MCF 10A (cell line): ENCODE results near the gene IFT25. TPM values are rescaled to one million over a fixed set of nuclear protein-coding genes. Genes with fewer than 3 reads are reported as not detected.
"Not testable (repeated sequence)": the region's sequence is repeated elsewhere in the genome, so short reads cannot be mapped to it uniquely, and the experiment has no call there.

Source experiments
- BruUV-seq: library from RNA; stranded (reverse); fragments of 400-500 nt; replicated peaks from 2 replicates; lab custom pipeline; 2021; lab: Mats Ljungman, UMichigan
- CTCF ChIA-PET: fragments of 300-600 bp; sonication (Branson Sonifier 250); formaldehyde crosslinking; extraction: SDS; loops from one replicate; lab custom pipeline; 2021; ENCODE audit warnings: antibody characterized with exemption, inconsistent platforms; lab: Yijun Ruan, JAX
- POLR2A ChIA-PET: fragments of 300-600, 350-650 bp; sonication (Branson Sonifier 250); formaldehyde crosslinking; extraction: SDS; loops from one replicate; lab custom pipeline; 2020; ENCODE audit warnings: antibody characterized with exemption, inconsistent platforms; lab: Yijun Ruan, JAX
- DNase-seq: peaks from one replicate; pipeline ENCODE4 v3.0.0-alpha.2; 2018; ENCODE audit not compliant: unreplicated experiment
- H3K27ac Mint-ChIP-seq: one replicate; pipeline ENCODE4 v1.8.0; 2022; ENCODE audit warnings: mild to moderate bottlenecking, low read depth, mixed read lengths; ENCODE audit not compliant: unreplicated experiment
- H3K27me3 Mint-ChIP-seq: one replicate; pipeline ENCODE4 v1.8.0; 2022; ENCODE audit warnings: mixed read lengths; ENCODE audit not compliant: insufficient read depth, unreplicated experiment
- H3K36me3 Mint-ChIP-seq: one replicate; pipeline ENCODE4 v1.8.0; 2022; ENCODE audit warnings: mild to moderate bottlenecking, moderate library complexity, mixed read lengths; ENCODE audit not compliant: insufficient read depth, unreplicated experiment
- H3K4me1 Mint-ChIP-seq: one replicate; pipeline ENCODE4 v1.8.0; 2022; ENCODE audit warnings: mixed read lengths; ENCODE audit not compliant: insufficient read depth, unreplicated experiment
- H3K4me3 Mint-ChIP-seq: one replicate; pipeline ENCODE4 v1.8.0; 2022; ENCODE audit warnings: mild to moderate bottlenecking, moderate library complexity, mixed read lengths; ENCODE audit not compliant: unreplicated experiment
- H3K9me3 Mint-ChIP-seq: one replicate; pipeline ENCODE4 v1.8.0; 2022; ENCODE audit warnings: mixed read lengths; ENCODE audit not compliant: unreplicated experiment
- CTCF ChIP-seq: fragments of 200-600 bp; IDR thresholded peaks from one replicate; pipeline ENCODE4 v1.8.0; 2022; ENCODE audit warnings: antibody characterized with exemption, mild to moderate bottlenecking; ENCODE audit not compliant: unreplicated experiment
- intact Hi-C: fragments of 100-400 bp; cut with micrococcal nuclease; formaldehyde crosslinking; loops from 2 replicates; pipeline ENCODE4 v1.14.1; 2022
- total RNA-seq: library from RNA; stranded (reverse); gene quantifications from 2 replicates; pipeline ENCODE4 v1.2.3, GENCODE V29; 2022

IFT25 gene
- total RNA-seq, 1 experiment from 2014 or later = 22.3 TPM

DNA sequence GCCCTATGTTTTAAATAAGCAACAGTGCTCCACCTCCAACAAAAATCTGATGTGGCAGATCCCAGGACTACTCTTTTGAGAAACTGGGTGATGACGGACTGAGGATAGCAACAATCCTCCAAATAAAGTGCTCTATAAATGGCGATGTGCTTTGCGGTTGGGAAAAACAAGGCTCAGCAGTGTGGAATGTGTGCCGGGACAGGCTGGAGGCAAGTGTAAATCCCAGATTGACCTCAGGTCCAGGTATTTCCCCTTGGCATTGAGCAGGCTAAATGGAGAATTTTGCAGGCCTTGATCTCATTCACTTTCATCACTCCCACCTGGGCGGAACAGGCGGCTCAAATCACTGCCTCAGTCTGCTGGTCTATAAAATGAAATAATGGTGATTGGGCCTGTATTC, 35.7 kb upstream of the IFT25 start:
- POLR2A ChIA-PET = no interaction called here

GRCh38 chr1:53979712-53980450, 34.4 kb upstream of the IFT25 start:
- CTCF ChIA-PET = interaction anchor here (0.6 to 1.0 kb wide), 2 partner anchors 8 to 101 kb away, joined by 3 read pairs; no protein-coding TSS in a partner anchor
- BruUV-seq = no TSS peak
- Mint-ChIP-seq H3K4me3 (no peak overlapping the region), H3K4me1 (no peaks in the 10 kb centered on the region), H3K9me3 (no peaks in the 10 kb centered on the region), H3K36me3 (peaks cover 5% of the 10 kb centered on the region), H3K27ac (no peak overlapping the region), H3K27me3 (no peaks in the 10 kb centered on the region)
- no peak for TF ChIP-seq CTCF
- intact Hi-C loops = no loop called here
- POLR2A ChIA-PET = no interaction called here
- DNase-seq = no peak

More for the DNA sequence above, 35.7 kb upstream of the IFT25 start:
- no TSS peak for BruUV-seq
- Mint-ChIP-seq H3K4me3 (no peak overlapping the region), H3K9me3 (no peaks in the 10 kb centered on the region), H3K4me1 (no peaks in the 10 kb centered on the region), H3K27ac (no peak overlapping the region), H3K27me3 (no peaks in the 10 kb centered on the region), H3K36me3 (no peaks in the 10 kb centered on the region)
- CTCF ChIA-PET = no interaction called here
- no peak for DNase-seq
- intact Hi-C loops = no loop called here
- TF ChIP-seq CTCF = no peak

DNA sequence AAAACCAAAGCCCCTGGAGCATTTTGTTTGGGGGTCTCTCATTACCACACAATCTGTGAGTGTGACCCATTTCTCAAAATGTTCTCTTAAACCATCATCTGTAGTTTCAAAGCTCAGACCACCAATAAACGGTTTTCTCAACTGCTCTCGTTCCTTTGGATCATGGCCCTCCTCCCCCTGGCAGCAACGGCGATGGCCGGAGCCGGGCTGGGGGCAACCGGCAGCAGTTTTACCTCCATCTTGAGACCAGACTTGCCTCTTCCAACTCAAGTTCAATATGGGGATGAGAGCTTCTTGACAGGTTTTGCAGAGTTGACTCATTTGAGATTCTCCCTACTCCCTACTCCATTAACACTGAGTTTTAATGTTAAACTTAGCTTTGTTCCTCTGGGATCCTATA, 30.4 kb upstream of the IFT25 start:
- Mint-ChIP-seq H3K27me3 (no peaks in the 10 kb centered on the region), H3K9me3 (no peaks in the 10 kb centered on the region), H3K4me1 (no peaks in the 10 kb centered on the region), H3K27ac (no peak overlapping the region), H3K4me3 (no peak overlapping the region), H3K36me3 (peaks cover 21% of the 10 kb centered on the region)
- TF ChIP-seq CTCF = no peak
- intact Hi-C loops = no loop called here
- BruUV-seq = no TSS peak
- ChIA-PET POLR2A (no interaction called here), CTCF (interaction anchor here (0.6 to 1.2 kb wide), 3 partner anchors 104 to 569 kb away, joined by 3 to 4 read pairs (median 3); no protein-coding TSS in a partner anchor)
- DNase-seq = no peak

GRCh38 chr1:53971718-53972117, 26.2 kb upstream of the IFT25 start:
- H3K4me3 Mint-ChIP-seq = no peak overlapping the region
- no peaks in the 10 kb centered on the region for H3K27me3 Mint-ChIP-seq
- intact Hi-C loops = no loop called here
- BruUV-seq = no TSS peak
- POLR2A ChIA-PET = no interaction called here
- no peaks in the 10 kb centered on the region for H3K4me1 Mint-ChIP-seq
- TF ChIP-seq CTCF = no peak
- DNase-seq = no peak
- H3K9me3 Mint-ChIP-seq = no peaks in the 10 kb centered on the region
- peaks cover 59% of the 10 kb centered on the region for H3K36me3 Mint-ChIP-seq
- no peak overlapping the region for H3K27ac Mint-ChIP-seq
- CTCF ChIA-PET = interaction anchor here (0.9 to 3.0 kb wide), 2 partner anchors 8 to 12 kb away, joined by 3 to 19 read pairs; no protein-coding TSS in a partner anchor

GRCh38 chr1:53969323-53969722, 23.8 kb upstream of the IFT25 start:
- H3K4me3 Mint-ChIP-seq, H3K9me3 Mint-ChIP-seq, H3K27me3 Mint-ChIP-seq, H3K4me1 Mint-ChIP-seq, BruUV-seq, intact Hi-C loops, DNase-seq, H3K27ac Mint-ChIP-seq: not testable (repeated sequence)
- H3K36me3 Mint-ChIP-seq = peaks cover 66% of the 10 kb centered on the region
- ChIA-PET POLR2A (interaction anchor here (0.8 to 1.9 kb wide), 2 partner anchors 9 to 91 kb away, joined by 4 to 5 read pairs; no protein-coding TSS in a partner anchor), CTCF (interaction anchor here (3.0 kb wide), 1 partner anchor 10 kb away, joined by 19 read pairs; no protein-coding TSS in a partner anchor)
